ENCODE results near the gene PTPN13.

The PTPN13 gene

DNA sequence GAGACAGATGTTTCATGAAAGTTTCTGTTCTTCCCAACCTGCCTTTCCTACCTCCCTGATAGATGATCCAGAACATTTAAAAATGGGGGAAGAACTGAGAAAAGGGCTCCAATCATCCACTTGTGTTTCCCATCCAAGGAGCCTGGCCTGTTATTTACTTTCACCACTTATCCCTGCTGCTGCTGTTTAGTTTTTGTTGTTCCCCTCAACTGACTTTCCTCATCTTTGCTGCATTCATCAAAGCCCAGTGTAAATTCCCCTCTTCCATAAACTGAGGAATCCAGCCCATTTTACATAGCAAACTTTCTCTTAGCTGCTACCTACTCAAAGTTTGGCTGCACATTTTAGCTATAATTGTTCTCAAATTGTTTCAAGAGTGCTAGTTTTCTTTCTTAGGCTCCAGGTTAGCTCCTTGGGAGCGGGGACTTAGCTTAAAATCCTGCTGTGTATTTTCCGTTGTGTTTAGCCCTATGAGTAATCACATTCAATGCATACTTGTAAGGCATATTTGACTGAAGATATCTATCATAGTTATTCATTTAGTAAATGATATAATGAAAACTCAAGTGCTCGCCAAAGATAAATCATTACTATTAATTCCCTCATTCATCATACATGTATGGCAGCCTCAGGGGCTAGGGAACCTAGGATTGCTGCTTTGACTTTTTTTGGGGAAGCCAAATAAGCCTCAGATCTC is 1.4 kb upstream of the PTPN13 start:
- no peak for TF ChIP-seq CTCF (conservative IDR thresholded peaks at IDR 0.05)
- H3K27ac ChIP-seq, result peak overlapping the region; percentile 93

- no peak for TF ChIP-seq CTCF (conservative IDR thresholded peaks at IDR 0.05)
- H3K27ac ChIP-seq, result peak overlapping the region; percentile 93
Observed at GRCh38 chr4:86594559-86595425, 677 bp downstream of the PTPN13 start.

DNA sequence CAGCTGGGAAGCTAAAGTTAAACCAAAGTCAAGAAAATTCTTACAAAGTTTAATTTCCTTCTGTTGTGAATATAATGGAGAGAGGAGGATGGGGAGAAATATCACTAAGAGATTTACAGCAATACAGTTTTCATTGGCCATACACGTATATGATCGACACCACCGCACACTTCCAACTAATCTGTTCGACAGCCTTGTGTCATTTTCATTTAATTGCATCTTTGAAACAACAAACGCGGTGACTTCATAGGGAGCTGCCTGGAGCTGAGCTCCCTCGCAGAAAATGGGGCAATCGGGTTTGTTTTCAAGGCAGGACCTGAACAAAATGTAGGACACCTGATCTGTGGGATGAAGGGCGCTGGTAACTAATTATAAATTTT is 1.3 kb downstream of the PTPN13 start:
- TF ChIP-seq CTCF (conservative IDR thresholded peaks at IDR 0.05), result no peak
- H3K27ac ChIP-seq, result peak overlapping the region; percentile 93

DNA sequence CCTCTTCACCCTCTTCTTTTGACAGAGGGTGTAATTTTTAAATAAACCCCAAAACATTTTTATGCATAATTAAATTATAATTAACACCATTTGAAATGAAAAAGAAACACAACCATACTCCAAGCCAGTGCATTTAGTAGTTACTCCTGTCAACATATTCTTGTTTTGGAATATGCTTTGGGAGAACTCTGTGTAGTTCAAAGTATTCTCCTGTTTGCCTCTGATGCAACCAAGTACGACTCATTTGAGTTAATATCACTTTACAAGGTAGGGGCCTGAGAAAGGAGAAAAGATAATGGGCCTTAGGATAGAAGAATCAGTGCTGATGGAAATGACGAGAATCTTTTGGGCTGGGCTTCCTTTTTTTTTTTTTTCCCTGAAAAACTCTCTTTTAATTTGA is 2.7 kb downstream of the PTPN13 start:
- no peak for TF ChIP-seq CTCF (conservative IDR thresholded peaks at IDR 0.05)
- peak overlapping the region; percentile 93 for H3K27ac ChIP-seq

GRCh38 chr4:86600007-86600653 is 6.0 kb downstream of the PTPN13 start:
- H3K27ac ChIP-seq, result no peak overlapping the region
- no peak for TF ChIP-seq CTCF (conservative IDR thresholded peaks at IDR 0.05)

- no peak for TF ChIP-seq CTCF (conservative IDR thresholded peaks at IDR 0.05)
- H3K27ac ChIP-seq, result no peak overlapping the region
Observed at GRCh38 chr4:86603311-86603885, 9.3 kb downstream of the PTPN13 start.

- TF ChIP-seq CTCF (conservative IDR thresholded peaks at IDR 0.05), result no peak
- H3K27ac ChIP-seq, result no peak overlapping the region
Observed at GRCh38 chr4:86606809-86607208, 12.7 kb downstream of the PTPN13 start.

Measured in VCaP (cell line).